Brain microvascular endothelial cell (primary cell): ENCODE measurements around the gene FGF12.

ENCODE experiments used
- DNase-seq: peaks from one replicate; pipeline ENCODE4 v3.0.0-alpha.2; 2020
- H3K27ac ChIP-seq: fragments of 250-450 bp; sonication (Bioruptor Pico); 2 replicates; pipeline ENCODE4 v1.5.1; 2020; ENCODE audit warnings: mild to moderate bottlenecking, moderate library complexity
- H3K27me3 ChIP-seq: fragments of 250-450 bp; sonication (Bioruptor Pico); replicated peaks from 2 replicates; pipeline ENCODE4 v1.5.1; 2020; ENCODE audit warnings: mild to moderate bottlenecking
- H3K36me3 ChIP-seq: fragments of 250-450 bp; sonication (Bioruptor Pico); replicated peaks from 2 replicates; pipeline ENCODE4 v1.5.1; 2020; ENCODE audit warnings: mild to moderate bottlenecking
- H3K4me3 ChIP-seq: 2 replicates; pipeline ENCODE4 v1.5.1; 2011; ENCODE audit warnings: low read depth, mild to moderate bottlenecking, control low read depth, low read length, moderate library complexity
- CTCF ChIP-seq: IDR thresholded peaks from 2 replicates; pipeline ENCODE4 v1.5.1; 2011; ENCODE audit warnings: low read depth, mild to moderate bottlenecking, moderate library complexity, low read length, control low read depth, inconsistent platforms; ENCODE audit errors: missing control alignments
- in situ Hi-C: cut with HindIII; loops from 2 replicates; pipeline ENCODE4 v1.10.0; 2017; ENCODE audit warnings: low sequenced_read_pairs, low pct_ligation_motif_present

FGF12 gene

GRCh38 chr3:192207651-192208050 lies 519.7 kb downstream of the FGF12 start:
- no peaks in the 10 kb centered on the region for H3K36me3 ChIP-seq
- H3K27me3 ChIP-seq: no peaks in the 10 kb centered on the region
- DNase-seq: no peak
- in situ Hi-C loops: no loop called here
- H3K27ac ChIP-seq: no peak overlapping the region
- no peak for TF ChIP-seq CTCF
- no peak overlapping the region for H3K4me3 ChIP-seq

- in situ Hi-C loops: no loop called here
- no peak for TF ChIP-seq CTCF
- Histone ChIP-seq H3K4me3 (no peak overlapping the region), H3K27ac (no peak overlapping the region), H3K36me3 (no peaks in the 10 kb centered on the region), H3K27me3 (no peaks in the 10 kb centered on the region)
- DNase-seq: no peak
Observed at GRCh38 chr3:192207239-192207638, 520.1 kb downstream of the FGF12 start.

GRCh38 chr3:192194085-192194484 lies 533.3 kb downstream of the FGF12 start:
- no peaks in the 10 kb centered on the region for H3K36me3 ChIP-seq
- no peak for TF ChIP-seq CTCF
- in situ Hi-C loops: no loop called here

DNA sequence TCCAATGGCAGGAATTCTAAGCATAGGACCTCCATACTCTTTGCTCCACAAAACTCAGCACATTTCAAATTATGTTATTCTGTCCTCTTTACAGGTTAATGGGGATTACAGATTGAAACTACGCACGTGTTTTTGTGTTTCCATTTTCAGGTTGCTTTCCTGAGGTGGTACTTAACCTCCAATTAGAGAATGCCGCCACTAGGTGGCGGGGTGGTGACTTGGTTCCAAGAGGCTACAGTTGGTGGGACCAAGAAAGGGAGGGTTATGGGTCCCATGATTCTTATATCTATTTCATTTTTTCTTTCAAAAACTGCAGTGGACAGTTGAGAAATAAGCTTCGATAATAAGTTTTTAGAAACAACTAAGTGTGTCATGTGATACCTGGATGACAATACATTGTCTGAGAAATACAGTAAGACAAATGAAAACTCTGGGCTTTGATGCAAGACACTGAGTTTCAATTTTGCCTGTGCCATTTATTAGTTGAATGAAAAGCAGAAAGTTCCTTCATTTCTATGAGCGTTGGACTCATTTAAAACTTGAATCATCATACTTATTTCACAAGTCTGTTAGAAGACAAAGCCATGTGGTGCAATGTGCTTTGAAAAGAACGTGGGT lies 539.0 kb downstream of the FGF12 start:
- peak; percentile 15 for DNase-seq
- in situ Hi-C loops: no loop called here
- Histone ChIP-seq H3K4me3 (no peak overlapping the region), H3K27ac (no peak overlapping the region), H3K27me3 (no peaks in the 10 kb centered on the region), H3K36me3 (no peaks in the 10 kb centered on the region)
- peak; percentile 76 for TF ChIP-seq CTCF

More at GRCh38 chr3:192194085-192194484, 533.3 kb downstream of the FGF12 start:
- Histone ChIP-seq H3K4me3 (no peak overlapping the region), H3K27ac (no peak overlapping the region), H3K27me3 (no peaks in the 10 kb centered on the region)
- DNase-seq: no peak

DNA sequence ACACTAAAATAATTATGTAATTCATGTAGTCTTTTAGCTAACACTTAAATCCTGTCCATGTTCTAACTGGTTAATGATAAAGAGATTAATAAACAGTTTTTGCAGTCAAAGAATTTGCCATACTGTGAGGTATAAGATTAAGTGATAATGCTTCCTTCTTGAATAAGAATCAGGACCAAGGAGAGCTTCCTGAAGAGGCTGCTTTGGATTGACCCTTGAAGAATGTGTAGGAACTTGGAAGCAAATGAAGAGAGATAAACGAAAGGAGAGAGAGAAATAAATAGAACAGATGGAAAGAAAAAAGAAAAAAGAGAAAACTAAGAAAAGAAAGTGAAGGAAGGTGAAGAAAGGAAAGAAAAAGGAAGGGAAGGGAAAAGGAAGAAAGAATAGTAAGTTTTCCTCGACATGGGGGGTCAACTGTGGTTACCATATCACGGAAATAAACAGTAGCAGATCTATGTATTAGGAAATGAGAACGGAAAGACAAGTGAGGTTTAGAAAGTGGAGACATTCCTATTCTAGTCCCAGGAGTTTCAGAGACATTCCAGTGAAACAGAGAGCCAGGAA lies 539.8 kb downstream of the FGF12 start:
- Histone ChIP-seq H3K27me3 (no peaks in the 10 kb centered on the region), H3K36me3 (no peaks in the 10 kb centered on the region), H3K27ac (no peak overlapping the region), H3K4me3 (no peak overlapping the region)
- in situ Hi-C loops: no loop called here
- TF ChIP-seq CTCF: no peak
- no peak for DNase-seq

DNA sequence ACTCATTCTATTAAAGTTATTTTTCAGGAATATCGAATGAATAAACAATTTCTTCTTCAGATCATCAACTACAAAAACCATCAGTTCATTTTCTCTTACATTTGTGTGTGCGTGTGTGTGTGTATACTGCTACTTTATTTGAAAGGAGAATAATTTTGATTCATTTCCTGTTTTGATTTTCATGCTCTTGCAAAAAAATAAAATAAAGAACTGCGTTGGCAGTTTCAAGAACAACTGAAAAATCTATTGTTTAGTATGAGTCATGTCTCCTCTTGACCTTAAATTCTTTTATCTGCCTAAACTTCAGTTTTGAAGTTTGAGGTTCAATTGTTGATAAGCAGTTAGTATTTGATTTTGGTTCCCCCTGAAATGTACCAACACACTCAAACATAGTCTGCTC lies 540.8 kb downstream of the FGF12 start:
- no peaks in the 10 kb centered on the region for H3K36me3 ChIP-seq
- in situ Hi-C loops: no loop called here
- no peak for DNase-seq
- H3K4me3 ChIP-seq: no peak overlapping the region
- no peaks in the 10 kb centered on the region for H3K27me3 ChIP-seq
- no peak overlapping the region for H3K27ac ChIP-seq
- no peak for TF ChIP-seq CTCF
